Prostate gland (tissue), 2 donors: ENCODE results near the gene LCA5.

Experiments
- CTCF ChIP-seq, 4 experiments: fragments of 200-600 bp in 2 of 4; fragments of 450-650 bp in 2 of 4; sonication (generic) in 2 of 4; IDR thresholded peaks; 1 replicate in 3 of 4; 2 replicates in 1 of 4; pipeline ENCODE4 v1.5.1; 2016 to 2019; ENCODE audit warnings: antibody characterized with exemption in 4 of 4, mild to moderate bottlenecking in 2 of 4, moderate library complexity in 2 of 4
- POLR2A ChIP-seq: fragments of 450-650 bp; IDR thresholded peaks from one replicate; pipeline ENCODE4 v1.6.1; 2016; ENCODE audit warnings: antibody characterized with exemption, mild to moderate bottlenecking

- TF ChIP-seq POLR2A = no peak
- no peak for TF ChIP-seq CTCF (IDR thresholded peaks at IDR 0.05)
Measured at GRCh38 chr6:79495246-79495645, 42.0 kb downstream of the LCA5 start.
